ENCODE data around the gene LARP1B. TPM values are rescaled to one million over a fixed set of nuclear protein-coding genes. Genes with fewer than 3 reads are reported as not detected.

The LARP1B gene
- total RNA-seq (10 to 100 TPM; 14.8 to 22.5 (median 18.0) TPM), polyA plus RNA-seq (10 to 100 TPM; 12.8 to 31.3 TPM)
- long read RNA-seq, donor 1, partial matches to known transcripts = 9 of 19 reads
- long read RNA-seq, donor 1, other reads (novel, unspliced or antisense) = 5 of 19 reads
- long read RNA-seq, donor 2, transcript LARP1B-202 (10 exons, 2,151 nt) = major isoform, 8 of 22 reads
- long read RNA-seq, donor 2, partial matches to known transcripts = 3 of 22 reads
- long read RNA-seq, donor 2, other reads (novel, unspliced or antisense) = 7 of 22 reads
- long read RNA-seq, donor 3, transcript LARP1B-211 (10 exons, 2,563 nt) = major isoform, 5 of 24 reads
- long read RNA-seq, donor 3, partial matches to known transcripts = 11 of 24 reads
- long read RNA-seq, donor 3, other reads (novel, unspliced or antisense) = 2 of 24 reads

DNA sequence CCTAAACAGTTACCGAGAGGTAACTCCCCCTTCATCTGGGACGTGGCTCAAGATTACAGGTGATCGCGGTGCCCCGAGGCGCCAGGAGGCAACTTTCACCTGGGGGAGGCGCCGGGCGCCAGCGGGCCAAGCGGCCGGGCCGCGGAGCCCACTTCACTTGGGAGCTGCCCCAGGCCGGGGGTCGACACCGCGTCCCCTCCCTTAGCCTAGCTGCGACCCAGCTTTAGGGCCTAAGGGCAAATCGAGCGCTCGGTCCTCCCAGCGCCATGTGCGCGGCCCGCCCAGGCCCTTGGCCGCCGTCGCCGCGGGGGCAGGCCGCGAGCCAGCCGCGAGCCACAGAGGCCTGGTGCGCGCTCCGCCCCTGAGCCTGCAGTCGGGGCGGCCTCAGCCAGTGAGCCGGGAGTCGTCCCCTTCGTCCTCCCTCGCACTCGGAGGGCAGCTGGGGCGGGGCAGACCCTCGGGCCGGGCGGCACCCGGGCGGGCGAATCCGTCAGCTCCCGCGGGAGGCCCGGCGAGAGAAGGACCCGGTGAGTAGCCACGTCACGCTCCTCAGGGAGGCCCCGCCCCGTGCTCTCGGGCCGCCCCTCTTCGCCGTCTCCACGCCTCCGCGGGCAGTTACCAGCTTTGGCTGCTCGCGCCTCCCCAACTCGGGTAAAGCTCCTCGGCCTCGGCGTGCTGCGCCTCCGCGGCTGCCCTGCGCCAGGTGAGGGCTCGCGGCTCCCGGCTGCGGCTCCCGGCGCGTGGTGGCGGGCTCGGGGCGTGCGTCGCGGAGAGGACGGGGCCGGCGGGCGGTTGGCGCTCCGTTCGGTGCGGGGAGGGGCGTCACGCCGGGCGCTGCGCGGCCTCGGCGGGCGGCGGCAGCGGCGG, at the start of gene LARP1B:
LARP1B (plus strand) TSS at position 614 of the 867 bp plus-strand sequence. CDS start 13,640 bp downstream, outside the sequence.
- intact Hi-C loops (cut with DNase I) = loop anchor here in 3 of 10 donors (1.0 to 10.0 kb wide), 6 partner anchors 94 to 1031 kb away; partner anchors contain the start of genes ABHD18 (in 1 of the 3), HSPA4L (in 1 of the 3), MFSD8 (in 1 of the 3) and PGRMC2 (in 1 of the 3)
- Histone ChIP-seq H3K36me3 (no peaks in the 10 kb centered on the region), H3K27ac (peak within 1 kb of the TSS; percentile 87 to 99 (median 97)), H3K27me3 (no peaks in the 10 kb centered on the region), H3K4me3 (peak within 1 kb of the TSS; percentile 70 to 92 (median 76)), H3K9me3 (no peaks in the 10 kb centered on the region), H3K4me1 (peaks cover 0 to 15% (median 4%) of the 10 kb centered on the region in 12 donors)
- 0 to 2% (median 1%) methylated on average over 27 to 112 of the region's 112 CpGs for WGBS, 4 donors
- peak; percentile 17 to 90 for TF ChIP-seq POLR2A (IDR thresholded peaks at IDR 0.05)
- TF ChIP-seq, protein P1, sequence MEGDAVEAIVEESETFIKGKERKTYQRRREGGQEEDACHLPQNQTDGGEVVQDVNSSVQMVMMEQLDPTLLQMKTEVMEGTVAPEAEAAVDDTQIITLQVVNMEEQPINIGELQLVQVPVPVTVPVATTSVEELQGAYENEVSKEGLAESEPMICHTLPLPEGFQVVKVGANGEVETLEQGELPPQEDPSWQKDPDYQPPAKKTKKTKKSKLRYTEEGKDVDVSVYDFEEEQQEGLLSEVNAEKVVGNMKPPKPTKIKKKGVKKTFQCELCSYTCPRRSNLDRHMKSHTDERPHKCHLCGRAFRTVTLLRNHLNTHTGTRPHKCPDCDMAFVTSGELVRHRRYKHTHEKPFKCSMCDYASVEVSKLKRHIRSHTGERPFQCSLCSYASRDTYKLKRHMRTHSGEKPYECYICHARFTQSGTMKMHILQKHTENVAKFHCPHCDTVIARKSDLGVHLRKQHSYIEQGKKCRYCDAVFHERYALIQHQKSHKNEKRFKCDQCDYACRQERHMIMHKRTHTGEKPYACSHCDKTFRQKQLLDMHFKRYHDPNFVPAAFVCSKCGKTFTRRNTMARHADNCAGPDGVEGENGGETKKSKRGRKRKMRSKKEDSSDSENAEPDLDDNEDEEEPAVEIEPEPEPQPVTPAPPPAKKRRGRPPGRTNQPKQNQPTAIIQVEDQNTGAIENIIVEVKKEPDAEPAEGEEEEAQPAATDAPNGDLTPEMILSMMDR (IDR thresholded peaks at IDR 0.05) = no peak
- ATAC-seq = peak; percentile 97 to 98 (median 98)
- DNase-seq = peak; percentile 95 to 98 (median 97)

DNA sequence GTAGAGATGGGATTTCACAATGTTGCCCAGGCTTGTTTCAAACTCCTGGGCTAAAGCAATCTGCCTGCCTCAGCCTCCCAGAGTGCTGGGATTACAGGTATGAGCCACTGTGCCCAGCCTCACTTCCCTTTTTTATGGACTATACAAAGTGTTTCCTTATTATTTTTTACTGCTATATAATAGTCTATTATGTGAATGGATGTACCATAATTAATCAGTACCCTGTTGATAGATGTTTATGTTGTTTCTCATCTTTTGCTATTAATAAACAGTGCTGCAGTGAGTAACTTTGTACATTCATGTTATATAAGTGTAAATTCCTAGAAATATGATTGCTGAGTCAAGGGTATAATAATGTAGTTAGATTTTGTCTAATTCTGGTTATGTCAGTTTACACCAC, 35.8 kb upstream of the LARP1B start:
- intact Hi-C loops (cut with DNase I) = no loop called here
- Histone ChIP-seq H3K27ac (no peak overlapping the region), H3K9me3 (no peaks in the 10 kb centered on the region), H3K4me3 (no peak overlapping the region), H3K27me3 (no peaks in the 10 kb centered on the region), H3K36me3 (peaks cover 0 to 100% (median 87%) of the 10 kb centered on the region in 9 donors), H3K4me1 (no peaks in the 10 kb centered on the region)
- ATAC-seq (no peak), DNase-seq (no peak)
- no peak for TF ChIP-seq POLR2A (IDR thresholded peaks at IDR 0.05)
- TF ChIP-seq, protein P1 (IDR thresholded peaks at IDR 0.05) = no peak

DNA sequence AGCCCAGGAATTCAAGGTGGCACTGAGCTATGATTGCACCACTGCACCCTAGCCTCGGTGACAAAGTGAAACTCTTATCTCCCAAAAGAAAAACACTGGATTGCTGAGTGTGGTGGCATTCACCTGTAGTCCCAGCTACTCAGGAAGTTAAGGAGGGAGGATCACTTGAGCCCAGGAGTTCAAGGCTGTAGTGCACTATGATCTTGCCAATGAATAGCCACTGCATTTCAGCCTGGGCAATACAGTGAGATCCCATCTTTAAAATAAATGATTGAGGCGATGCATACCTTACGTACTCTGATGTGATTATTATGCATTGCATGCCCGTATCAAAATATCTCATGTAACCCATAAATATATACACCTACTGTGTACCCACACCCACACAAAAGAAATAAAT, 31.2 kb upstream of the LARP1B start:
- 95 to 98% (median 96%) methylated on average over 4 of the region's 4 CpGs for WGBS, 4 donors
- DNase-seq = no peak
- no peaks in the 10 kb centered on the region for H3K27me3 ChIP-seq
- H3K4me1 ChIP-seq = no peaks in the 10 kb centered on the region
- H3K9me3 ChIP-seq = no peaks in the 10 kb centered on the region
- intact Hi-C loops (cut with DNase I) = no loop called here
- peaks cover 0 to 89% (median 46%) of the 10 kb centered on the region in 9 donors for H3K36me3 ChIP-seq
- TF ChIP-seq, protein P1 (IDR thresholded peaks at IDR 0.05) = no peak
- TF ChIP-seq POLR2A (IDR thresholded peaks at IDR 0.05) = no peak
- no peak overlapping the region for H3K4me3 ChIP-seq
- ATAC-seq = no peak
- no peak overlapping the region for H3K27ac ChIP-seq

Data from heart left ventricle (tissue), 16 donors.